Lower leg skin (tissue), 3 donors: ENCODE measurements around the gene YKT6.

Source experiments
- POLR2A ChIP-seq, 2 donors: fragments of 450-650 bp; IDR thresholded peaks; one replicate each; pipeline ENCODE4 v1.6.1; 2016 to 2017; ENCODE audit warnings: antibody characterized with exemption in 2 of 2, mild to moderate bottlenecking in 1 of 2, moderate library complexity in 1 of 2
- TF ChIP-seq, protein P1 (sequence below), 3 donors: fragments of 450-650 bp; IDR thresholded peaks; one replicate each; pipeline ENCODE4 v1.5.1; 2016; ENCODE audit warnings: antibody characterized with exemption in 3 of 3, mild to moderate bottlenecking in 3 of 3, moderate library complexity in 2 of 3

GRCh38 chr7:44242091-44242490 lies 41.3 kb downstream of the YKT6 start:
- TF ChIP-seq POLR2A (IDR thresholded peaks at IDR 0.05) = no peak
- TF ChIP-seq, protein P1, sequence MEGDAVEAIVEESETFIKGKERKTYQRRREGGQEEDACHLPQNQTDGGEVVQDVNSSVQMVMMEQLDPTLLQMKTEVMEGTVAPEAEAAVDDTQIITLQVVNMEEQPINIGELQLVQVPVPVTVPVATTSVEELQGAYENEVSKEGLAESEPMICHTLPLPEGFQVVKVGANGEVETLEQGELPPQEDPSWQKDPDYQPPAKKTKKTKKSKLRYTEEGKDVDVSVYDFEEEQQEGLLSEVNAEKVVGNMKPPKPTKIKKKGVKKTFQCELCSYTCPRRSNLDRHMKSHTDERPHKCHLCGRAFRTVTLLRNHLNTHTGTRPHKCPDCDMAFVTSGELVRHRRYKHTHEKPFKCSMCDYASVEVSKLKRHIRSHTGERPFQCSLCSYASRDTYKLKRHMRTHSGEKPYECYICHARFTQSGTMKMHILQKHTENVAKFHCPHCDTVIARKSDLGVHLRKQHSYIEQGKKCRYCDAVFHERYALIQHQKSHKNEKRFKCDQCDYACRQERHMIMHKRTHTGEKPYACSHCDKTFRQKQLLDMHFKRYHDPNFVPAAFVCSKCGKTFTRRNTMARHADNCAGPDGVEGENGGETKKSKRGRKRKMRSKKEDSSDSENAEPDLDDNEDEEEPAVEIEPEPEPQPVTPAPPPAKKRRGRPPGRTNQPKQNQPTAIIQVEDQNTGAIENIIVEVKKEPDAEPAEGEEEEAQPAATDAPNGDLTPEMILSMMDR (IDR thresholded peaks at IDR 0.05) = no peak
